ENCODE results near the gene TERB1.
"Not testable (repeated sequence)": the region's sequence is repeated elsewhere in the genome, so short reads cannot be mapped to it uniquely, and the experiment has no call there.

Gene TERB1

GRCh38 chr16:66814734-66815133 is 13.3 kb upstream of the TERB1 start:
- no peak for DNase-seq (ENCODE audit: low spot score)

- DNase-seq (ENCODE audit: low spot score): no peak
These were observed 9.7 kb upstream of the TERB1 start for GRCh38 chr16:66811043-66811442.

GRCh38 chr16:66810391-66810790 is 9.0 kb upstream of the TERB1 start:
- no peak for DNase-seq (ENCODE audit: low spot score)

- no peak for DNase-seq (ENCODE audit: low spot score)
These were observed 8.4 kb upstream of the TERB1 start for GRCh38 chr16:66809765-66810164.

GRCh38 chr16:66802159-66802558 is 775 bp upstream of the TERB1 start:
- no peak for DNase-seq (ENCODE audit: low spot score)

- DNase-seq (ENCODE audit: low spot score): no peak
These were observed 528 bp downstream of the TERB1 start for GRCh38 chr16:66800856-66801255.

GRCh38 chr16:66798161-66798560 is 3.2 kb downstream of the TERB1 start:
- no peak for DNase-seq (ENCODE audit: low spot score)

- not testable (repeated sequence) for DNase-seq (ENCODE audit: low spot score)
These were observed 7.4 kb downstream of the TERB1 start for GRCh38 chr16:66793984-66794383.

- DNase-seq (ENCODE audit: low spot score): no peak
These were observed 11.2 kb downstream of the TERB1 start for GRCh38 chr16:66790130-66790733.

GRCh38 chr16:66787427-66787826 is 14.0 kb downstream of the TERB1 start:
- no peak for DNase-seq (ENCODE audit: low spot score)

GRCh38 chr16:66786551-66786950 is 14.8 kb downstream of the TERB1 start:
- DNase-seq (ENCODE audit: low spot score): no peak

- no peak for DNase-seq (ENCODE audit: low spot score)
These were observed 24.9 kb downstream of the TERB1 start for GRCh38 chr16:66776457-66776856.

GRCh38 chr16:66774981-66775380 is 26.4 kb downstream of the TERB1 start:
- DNase-seq (ENCODE audit: low spot score): no peak

GRCh38 chr16:66758086-66758485 is 43.3 kb downstream of the TERB1 start:
- no peak for DNase-seq (ENCODE audit: low spot score)

- DNase-seq (ENCODE audit: low spot score): no peak
These were observed 46.6 kb downstream of the TERB1 start for GRCh38 chr16:66754819-66755218.

GRCh38 chr16:66754211-66754610 is 47.2 kb downstream of the TERB1 start:
- no peak for DNase-seq (ENCODE audit: low spot score)

GRCh38 chr16:66752958-66753357 is 48.4 kb downstream of the TERB1 start:
- no peak for DNase-seq (ENCODE audit: low spot score)

- DNase-seq (ENCODE audit: low spot score): no peak
These were observed 49.0 kb downstream of the TERB1 start for GRCh38 chr16:66752379-66752778.

GRCh38 chr16:66751992-66752322 is 49.4 kb downstream of the TERB1 start:
- DNase-seq (ENCODE audit: low spot score): no peak

- peak; percentile 63 for DNase-seq (ENCODE audit: low spot score)
These were observed 49.9 kb downstream of the TERB1 start, which contains the start of gene DYNC1LI2 for GRCh38 chr16:66751303-66751991. TSS of gene DYNC1LI2 (minus strand) at chr16:66751609. CDS start at chr16:66751591, 18 bp downstream.

GRCh38 chr16:66751053-66751302 is 50.4 kb downstream of the TERB1 start:
- no peak for DNase-seq (ENCODE audit: low spot score)

- DNase-seq (ENCODE audit: low spot score): no peak
These were observed 50.9 kb downstream of the TERB1 start for GRCh38 chr16:66750279-66751052.

GRCh38 chr16:66746682-66747081 is 54.7 kb downstream of the TERB1 start:
- DNase-seq (ENCODE audit: low spot score): peak; percentile 56

GRCh38 chr16:66746048-66746447 is 55.3 kb downstream of the TERB1 start:
- DNase-seq (ENCODE audit: low spot score): no peak
